Activated naive CD4-positive, alpha-beta T cell (primary cell): ENCODE measurements around the gene WNK4.
"Not testable (repeated sequence)": the region's sequence is repeated elsewhere in the genome, so short reads cannot be mapped to it uniquely, and the experiment has no call there.

Experiments
- DNase-seq, 4 experiments: peaks; one replicate each; lab custom pipeline; 2025; lab: John Stamatoyannopoulos, UW

WNK4 gene

GRCh38 chr17:42779936-42780850 lies at the start of gene WNK4:
TSS of gene WNK4 (plus strand) at chr17:42780610. CDS start at chr17:42780699, 89 bp downstream.
- no peak for DNase-seq

DNA sequence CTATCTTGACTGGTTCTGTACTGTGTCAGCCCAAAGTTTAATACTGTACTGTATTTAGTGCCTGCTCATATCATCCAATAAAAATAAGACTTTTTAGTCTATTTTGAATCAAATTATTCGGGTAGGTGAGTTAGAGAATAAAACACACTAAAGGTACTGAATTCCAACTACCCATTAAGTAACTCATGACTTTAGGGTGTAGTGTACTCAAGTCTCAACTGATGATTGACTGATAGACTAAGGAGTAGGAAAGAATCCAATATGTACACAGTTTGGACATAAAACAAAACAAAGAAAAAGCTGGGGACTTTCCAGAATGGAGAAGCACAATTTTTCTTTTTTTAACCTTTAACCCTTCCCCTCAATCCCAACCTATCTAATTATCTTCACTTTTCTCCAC lies 39.7 kb upstream of the WNK4 start:
- no peak for DNase-seq

- DNase-seq = not testable (repeated sequence)
These were observed 37.5 kb upstream of the WNK4 start for GRCh38 chr17:42742916-42743315.

DNA sequence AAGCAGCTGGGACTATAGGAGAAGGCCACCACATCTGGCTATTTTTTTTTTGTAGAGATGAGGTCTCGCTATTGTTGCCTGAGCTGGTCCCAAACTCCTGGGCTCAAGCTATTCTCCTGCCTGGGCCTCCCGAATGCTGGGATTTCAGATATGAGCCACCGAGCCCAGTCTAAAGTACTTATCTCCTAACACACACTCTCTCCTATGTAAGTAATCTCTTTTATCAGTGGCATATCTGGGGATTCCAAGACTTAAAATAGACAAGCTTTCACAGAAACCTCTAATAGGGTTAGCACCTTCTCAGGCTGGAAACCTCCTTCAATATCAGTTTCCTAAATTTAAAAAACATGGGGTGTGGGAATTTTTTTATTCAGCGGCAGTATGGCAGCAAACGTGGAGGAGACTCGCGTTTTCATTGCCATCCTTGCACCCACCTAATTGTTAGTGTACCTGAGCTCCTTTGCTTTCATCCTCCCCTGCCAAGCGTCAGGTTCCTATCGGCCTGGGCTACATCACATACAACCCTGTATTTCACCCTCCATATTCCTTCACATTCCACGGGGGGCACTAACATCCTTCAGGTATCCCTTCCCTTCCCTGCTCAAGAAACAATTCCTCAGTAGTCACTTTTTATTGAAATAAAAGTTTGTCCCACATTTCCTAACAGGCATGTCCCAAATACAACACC lies 36.7 kb upstream of the WNK4 start:
- no peak for DNase-seq

DNA sequence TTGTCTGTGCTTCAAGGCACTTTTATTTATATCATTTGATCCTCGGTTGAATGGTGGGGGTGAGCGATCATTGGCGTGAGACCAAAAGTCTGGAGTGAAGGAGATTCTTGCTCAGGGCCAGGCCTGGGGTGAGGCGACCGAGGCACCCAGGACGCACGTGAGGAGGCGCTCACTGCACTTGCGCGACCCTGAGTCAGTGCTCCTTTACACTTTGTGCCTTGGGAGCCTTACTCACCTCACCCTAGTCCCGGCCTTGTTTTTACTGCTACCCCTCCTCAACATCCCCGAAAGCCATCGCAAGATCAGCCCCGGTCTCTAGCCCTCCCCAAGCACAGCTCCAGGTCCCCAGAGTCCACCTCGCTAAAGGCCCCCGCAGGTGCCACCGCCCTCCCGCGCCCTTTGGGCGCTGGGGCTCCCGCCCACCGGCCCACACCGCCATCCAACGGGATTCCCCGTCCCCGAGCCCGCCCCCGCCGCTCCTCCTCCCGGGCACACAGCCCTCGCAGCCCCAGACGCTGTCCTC lies 36.1 kb upstream of the WNK4 start:
- DNase-seq = peak; percentile 40 to 64 (median 54)

- peak; percentile 75 to 89 (median 78) for DNase-seq
These were observed 35.4 kb upstream of the WNK4 start, which contains the start of gene EZH1 for GRCh38 chr17:42744806-42745617. TSS of gene EZH1 (minus strand) at chr17:42745040. CDS start at chr17:42728941, 16,099 bp downstream.

- no peak for DNase-seq
These were observed 32.1 kb upstream of the WNK4 start for GRCh38 chr17:42748202-42748907.

GRCh38 chr17:42748908-42749798 lies 31.3 kb upstream of the WNK4 start:
- DNase-seq = no peak

- no peak for DNase-seq
These were observed 29.6 kb upstream of the WNK4 start for GRCh38 chr17:42750739-42751344.

GRCh38 chr17:42751628-42752027 lies 28.8 kb upstream of the WNK4 start:
- no peak for DNase-seq

DNA sequence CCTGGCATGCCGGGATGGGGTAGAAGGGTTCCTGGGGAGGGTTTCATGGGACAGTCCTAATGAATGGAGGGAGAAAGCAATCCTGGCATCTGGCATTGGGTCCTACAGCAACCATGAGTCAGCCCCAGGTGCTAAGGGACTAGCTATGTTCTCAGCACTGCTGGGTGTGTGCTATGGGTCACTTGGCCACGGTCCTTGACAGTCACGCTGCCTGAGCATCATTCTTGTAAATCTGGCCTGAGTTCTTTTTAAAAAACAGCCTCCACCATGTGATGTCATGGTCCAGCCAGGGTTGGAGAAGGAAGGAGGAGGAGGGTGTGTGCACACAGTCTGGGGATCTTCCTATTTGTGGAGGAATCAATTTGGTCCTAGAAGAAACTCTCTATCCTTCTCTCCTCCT lies 25.6 kb upstream of the WNK4 start:
- no peak for DNase-seq

DNA sequence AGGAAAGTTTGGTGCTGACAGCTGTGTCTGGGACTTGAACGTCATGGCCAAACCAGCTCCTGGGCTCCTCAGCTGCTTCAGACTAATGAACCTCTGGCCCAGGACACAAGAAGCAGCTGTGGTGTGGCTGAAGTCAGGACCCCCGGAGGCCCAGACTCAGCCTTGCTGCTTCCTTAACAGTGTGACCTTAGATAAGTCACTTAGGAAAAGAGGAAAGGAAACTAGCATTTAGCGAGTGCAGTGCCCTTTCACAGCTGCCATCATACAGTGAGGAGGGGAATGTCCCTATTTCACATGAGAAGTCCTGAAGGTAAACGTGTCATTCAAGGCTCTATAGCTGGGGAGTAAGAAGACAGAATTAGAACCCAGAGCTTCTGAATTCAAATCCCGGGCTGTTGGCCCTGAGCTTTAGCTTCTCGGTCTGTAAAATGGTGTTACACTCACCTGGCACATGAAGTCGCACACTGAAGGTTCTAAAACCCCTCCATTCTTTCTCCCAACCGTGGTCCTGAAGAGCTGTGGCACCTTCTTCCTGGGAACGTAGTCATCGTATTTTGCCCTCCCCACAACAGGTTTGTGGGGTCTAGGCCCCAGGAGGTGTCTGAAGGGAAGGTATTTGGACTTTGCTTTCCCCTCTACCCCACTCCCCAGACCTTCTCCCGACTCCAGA lies 20.3 kb upstream of the WNK4 start:
- DNase-seq = no peak

DNA sequence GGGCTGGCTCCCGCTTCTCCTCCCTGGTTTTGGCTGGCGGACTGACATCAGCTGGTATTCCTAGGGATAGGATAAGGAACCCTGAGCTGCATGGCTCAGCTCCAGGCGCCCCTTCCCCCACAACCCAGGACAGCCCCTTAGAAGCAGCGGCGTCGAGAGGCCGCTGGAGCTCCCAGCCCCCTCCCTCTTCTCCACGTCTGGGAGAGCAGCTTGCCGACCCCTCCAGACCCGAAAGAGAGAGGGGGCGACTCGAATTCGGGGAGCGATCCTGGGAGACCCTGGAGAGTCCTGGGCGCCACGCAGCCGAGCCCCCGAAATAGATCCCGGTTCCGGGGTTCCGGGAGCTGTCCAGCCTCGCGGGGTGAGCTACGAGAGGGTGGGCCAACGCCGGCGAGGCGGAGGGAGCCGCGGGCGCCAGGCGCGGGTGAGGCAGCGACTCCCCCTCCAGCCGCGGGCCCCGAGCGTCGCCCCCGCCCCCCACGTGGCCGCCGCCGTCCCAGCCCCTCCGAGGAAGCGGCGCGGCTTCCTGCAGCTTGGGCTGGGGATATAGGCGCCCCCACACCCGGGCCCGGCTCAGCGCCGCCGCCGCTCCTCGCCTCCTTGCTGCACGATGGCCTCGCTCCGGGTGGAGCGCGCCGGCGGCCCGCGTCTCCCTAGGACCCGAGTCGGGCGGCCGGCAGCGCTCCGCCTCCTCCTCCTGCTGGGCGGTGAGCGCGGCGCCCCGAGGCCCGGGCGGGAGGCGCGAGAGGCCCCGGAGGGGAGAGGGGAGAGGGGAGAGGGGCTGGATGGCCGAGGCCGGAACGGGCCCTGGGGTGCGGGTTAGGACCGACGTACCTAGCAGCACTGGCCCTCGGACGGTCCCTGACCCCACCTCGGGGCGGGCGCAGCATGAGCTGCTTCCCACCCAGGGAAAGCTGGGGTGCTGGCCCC lies 19.5 kb upstream of the WNK4 start, which contains the start of gene RAMP2:
Gene RAMP2, plus strand, starts transcription at position 576 of the 930 bp plus-strand sequence. Its CDS starts 35 bp downstream, at position 611.
- peak in 1 of 4 experiments; percentile 18 for DNase-seq

- DNase-seq = no peak
These were observed 18.8 kb upstream of the WNK4 start for GRCh38 chr17:42761638-42762037.

- DNase-seq = no peak
These were observed 14.3 kb upstream of the WNK4 start for GRCh38 chr17:42766124-42766523.

- no peak for DNase-seq
These were observed 12.9 kb upstream of the WNK4 start for GRCh38 chr17:42767512-42767911.

DNA sequence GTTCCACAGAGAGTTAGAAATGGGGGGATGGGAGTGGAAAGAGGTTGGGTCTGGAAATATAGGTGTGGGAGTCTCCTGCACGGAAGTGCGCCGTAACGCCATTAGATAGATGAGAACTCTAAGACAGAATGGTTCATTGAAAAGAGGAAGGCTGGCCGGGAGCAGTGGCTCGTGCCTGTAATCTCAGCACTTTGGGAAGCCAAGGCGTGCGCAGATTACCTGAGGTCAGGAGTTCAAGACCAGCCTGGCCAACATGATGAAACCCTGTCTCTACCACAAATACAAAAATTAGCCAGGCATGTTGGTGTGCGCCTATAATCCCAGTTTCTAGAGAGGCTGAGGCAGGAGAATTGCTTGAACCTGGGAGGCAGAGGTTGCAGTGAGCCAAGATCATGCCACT lies 12.4 kb upstream of the WNK4 start:
- DNase-seq = not testable (repeated sequence)

DNA sequence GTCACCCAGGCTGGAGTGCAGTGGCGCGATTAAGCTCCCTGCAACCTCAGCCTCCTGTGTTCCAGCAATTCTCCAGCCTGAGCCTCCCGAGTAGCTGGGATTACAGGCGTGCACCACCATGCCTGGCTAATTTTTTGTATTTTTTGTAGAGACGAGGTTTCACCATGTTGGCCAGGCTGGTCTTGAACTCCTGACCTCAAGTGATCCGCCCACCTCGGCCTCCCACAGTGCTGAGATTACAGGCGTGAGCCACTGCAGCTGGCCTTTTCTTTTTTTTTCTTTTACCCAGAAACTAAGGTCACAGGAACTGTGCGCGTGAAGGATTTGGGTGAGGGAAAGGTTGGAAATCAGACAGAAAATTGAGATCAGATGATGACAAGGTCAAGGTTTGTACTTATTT lies 10.4 kb upstream of the WNK4 start:
- not testable (repeated sequence) for DNase-seq
